Thyroid gland (tissue), 4 donors: ENCODE measurements around the gene ZC3H7A.

Experiments used
- CTCF ChIP-seq, 6 experiments: fragments of 200-600 bp in 3 of 6; fragments of 450-650 bp in 3 of 6; sonication (generic) in 3 of 6; IDR thresholded peaks; one replicate each; pipeline ENCODE4 v1.5.1; 2016 to 2019; ENCODE audit warnings: antibody characterized with exemption in 6 of 6, mild to moderate bottlenecking in 2 of 6, inconsistent platforms in 1 of 6, moderate library complexity in 1 of 6
- POLR2A ChIP-seq, 2 donors: fragments of 450-650 bp; IDR thresholded peaks; one replicate each; pipeline ENCODE4 v1.6.1; 2017; ENCODE audit warnings: antibody characterized with exemption in 2 of 2, mild to moderate bottlenecking in 2 of 2, moderate library complexity in 1 of 2

- TF ChIP-seq CTCF (IDR thresholded peaks at IDR 0.05): no peak
- no peak for TF ChIP-seq POLR2A (IDR thresholded peaks at IDR 0.05)
These were observed 38.3 kb upstream of the ZC3H7A start for GRCh38 chr16:11835309-11835708.
